Hepatocyte (in vitro differentiated cells): ENCODE measurements around the gene SH3BP4. TPM values are rescaled to one million over a fixed set of nuclear protein-coding genes. Genes with fewer than 3 reads are reported as not detected.

ENCODE experiments used
- DNase-seq: peaks from one replicate; pipeline ENCODE4 v3.0.0-alpha.2; 2016; ENCODE audit warnings: low spot score
- H2AFZ ChIP-seq: fragments of 200-600 bp; sonication (generic); 2 replicates; pipeline ENCODE4 v1.6.0; 2016; ENCODE audit warnings: antibody characterized with exemption, mild to moderate bottlenecking
- H3K27ac ChIP-seq: fragments of 200-600 bp; sonication (generic); 2 replicates; pipeline ENCODE4 v1.5.1; 2016; ENCODE audit warnings: mild to moderate bottlenecking
- H3K27me3 ChIP-seq: fragments of 200-600 bp; sonication (generic); 2 replicates; pipeline ENCODE4 v1.6.1; 2016
- H3K36me3 ChIP-seq: fragments of 200-600 bp; sonication (generic); replicated peaks from 2 replicates; pipeline ENCODE4 v1.5.1; 2016; ENCODE audit warnings: low read depth; ENCODE audit not compliant: insufficient read depth
- H3K4me1 ChIP-seq: fragments of 200-600 bp; sonication (generic); 2 replicates; pipeline ENCODE4 v1.5.1; 2016; ENCODE audit warnings: mild to moderate bottlenecking, moderate library complexity; ENCODE audit not compliant: insufficient read depth
- H3K4me2 ChIP-seq: fragments of 200-600 bp; sonication (generic); 2 replicates; pipeline ENCODE4 v1.6.0; 2016
- H3K4me3 ChIP-seq: fragments of 200-600 bp; sonication (generic); 2 replicates; pipeline ENCODE4 v1.5.1; 2016; ENCODE audit warnings: mild to moderate bottlenecking
- H3K79me2 ChIP-seq: fragments of 200-600 bp; sonication (generic); 2 replicates; pipeline ENCODE4 v1.6.0; 2017; ENCODE audit warnings: mild to moderate bottlenecking
- H3K9me2 ChIP-seq: fragments of 200-600 bp; sonication (generic); replicated peaks from 2 replicates; pipeline ENCODE4 v1.6.0; 2017; ENCODE audit warnings: mild to moderate bottlenecking; ENCODE audit not compliant: insufficient read depth
- H3K9me3 ChIP-seq: fragments of 200-600 bp; sonication (generic); 2 replicates; pipeline ENCODE4 v1.5.1; 2016; ENCODE audit warnings: low read depth, mild to moderate bottlenecking
- H4K20me1 ChIP-seq: fragments of 200-600 bp; sonication (generic); 2 replicates; pipeline ENCODE4 v1.6.0; 2016; ENCODE audit warnings: mild to moderate bottlenecking; ENCODE audit not compliant: insufficient read depth, poor library complexity, severe bottlenecking
- EZH2 ChIP-seq: fragments of 200-600 bp; sonication (generic); IDR thresholded peaks from 2 replicates; pipeline ENCODE4 v1.6.1; 2016; ENCODE audit warnings: antibody characterized with exemption, mild to moderate bottlenecking, borderline replicate concordance
- EZH2phosphoT487 ChIP-seq: fragments of 200-600 bp; sonication (generic); IDR thresholded peaks from one replicate; pipeline ENCODE4 v1.6.1; 2018; ENCODE audit warnings: antibody characterized with exemption, mild to moderate bottlenecking, low read depth, moderate library complexity; ENCODE audit not compliant: unreplicated experiment, severe bottlenecking
- WGBS: methylation state at CpG from one replicate; pipeline ENCODE4 v1.1.6; 2016; ENCODE audit warnings: low lambda C conversion rate; ENCODE audit errors: missing lambda C conversion rate; 5-methylcytosine and 5-hydroxymethylcytosine counted together
- polyA plus RNA-seq: library from polyadenylated mRNA; unstranded; fragments of >200 nt; fragmentation: Nextera tagmentation; extraction: Ambion mirVana; gene quantifications from 2 replicates; pipeline ENCODE4 v1.2.1, GENCODE V29; 2016
- total RNA-seq: library from RNA; depleted of rRNA; stranded (reverse); fragments of >200 nt; gene quantifications from 2 replicates; pipeline ENCODE4 v1.2.3, GENCODE V29; 2014
- TF ChIP-seq, protein P1 (sequence below): fragments of 200-600 bp; sonication (generic); IDR thresholded peaks from 2 replicates; pipeline ENCODE4 v1.5.1; 2016; ENCODE audit warnings: antibody characterized with exemption, mild to moderate bottlenecking; ENCODE audit not compliant: poor library complexity

Gene SH3BP4
- total and polyA plus RNA-seq, 2 experiments from 2014 or later = 23.3 to 32.0 TPM

DNA sequence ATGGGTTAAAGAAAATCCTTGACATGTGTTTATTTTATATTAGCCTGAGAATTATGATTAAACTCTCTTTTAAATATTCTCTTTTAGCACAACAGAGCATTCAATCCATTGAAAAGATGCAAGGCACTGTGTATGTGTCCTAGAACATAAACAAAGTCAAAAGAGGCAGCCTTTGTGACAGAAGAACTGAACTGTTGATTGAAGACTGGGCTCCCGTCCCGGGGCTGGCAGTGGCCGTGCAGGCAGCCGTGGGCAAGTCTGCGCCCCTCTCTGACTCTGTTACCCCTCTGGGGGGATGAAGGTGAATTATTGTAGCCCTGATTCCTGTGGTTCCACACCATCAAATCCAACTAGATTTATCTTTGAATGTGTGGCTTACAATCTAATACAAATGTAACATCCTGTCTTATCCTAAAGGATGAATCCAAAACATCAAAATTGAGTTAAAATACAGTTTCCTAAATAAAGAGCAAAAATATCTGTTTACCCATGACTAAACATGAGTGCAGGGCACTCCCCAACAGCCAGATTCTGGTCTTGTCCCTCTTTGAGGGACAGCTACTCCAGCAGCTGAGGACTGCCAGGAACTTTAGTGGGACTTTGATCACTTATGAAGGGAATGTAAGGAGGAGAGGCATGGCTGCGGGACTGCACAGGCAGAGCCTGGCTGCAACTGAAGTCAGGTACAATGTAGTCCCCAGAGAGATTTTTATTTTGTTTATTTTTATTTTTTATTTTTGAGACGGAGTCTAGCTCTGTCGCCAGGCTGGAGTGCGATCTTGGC, 37.3 kb upstream of the SH3BP4 start:
- Histone ChIP-seq H3K4me1 (peaks cover 20% of the 10 kb centered on the region), H3K27me3 (no peaks in the 10 kb centered on the region), H3K4me3 (no peak overlapping the region), H4K20me1 (no peaks in the 10 kb centered on the region), H3K79me2 (no peaks in the 10 kb centered on the region), H3K27ac (no peak overlapping the region), H3K9me2 (no peaks in the 10 kb centered on the region), H3K4me2 (no peak overlapping the region), H3K36me3 (no peaks in the 10 kb centered on the region), H3K9me3 (no peaks in the 10 kb centered on the region), H2AFZ (no peak overlapping the region)
- WGBS = 89% methylated on average over 9 of the region's 9 CpGs
- TF ChIP-seq, protein P1, sequence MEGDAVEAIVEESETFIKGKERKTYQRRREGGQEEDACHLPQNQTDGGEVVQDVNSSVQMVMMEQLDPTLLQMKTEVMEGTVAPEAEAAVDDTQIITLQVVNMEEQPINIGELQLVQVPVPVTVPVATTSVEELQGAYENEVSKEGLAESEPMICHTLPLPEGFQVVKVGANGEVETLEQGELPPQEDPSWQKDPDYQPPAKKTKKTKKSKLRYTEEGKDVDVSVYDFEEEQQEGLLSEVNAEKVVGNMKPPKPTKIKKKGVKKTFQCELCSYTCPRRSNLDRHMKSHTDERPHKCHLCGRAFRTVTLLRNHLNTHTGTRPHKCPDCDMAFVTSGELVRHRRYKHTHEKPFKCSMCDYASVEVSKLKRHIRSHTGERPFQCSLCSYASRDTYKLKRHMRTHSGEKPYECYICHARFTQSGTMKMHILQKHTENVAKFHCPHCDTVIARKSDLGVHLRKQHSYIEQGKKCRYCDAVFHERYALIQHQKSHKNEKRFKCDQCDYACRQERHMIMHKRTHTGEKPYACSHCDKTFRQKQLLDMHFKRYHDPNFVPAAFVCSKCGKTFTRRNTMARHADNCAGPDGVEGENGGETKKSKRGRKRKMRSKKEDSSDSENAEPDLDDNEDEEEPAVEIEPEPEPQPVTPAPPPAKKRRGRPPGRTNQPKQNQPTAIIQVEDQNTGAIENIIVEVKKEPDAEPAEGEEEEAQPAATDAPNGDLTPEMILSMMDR = no peak
- TF ChIP-seq EZH2 = no peak
- no peak for TF ChIP-seq EZH2phosphoT487
- no peak for DNase-seq

DNA sequence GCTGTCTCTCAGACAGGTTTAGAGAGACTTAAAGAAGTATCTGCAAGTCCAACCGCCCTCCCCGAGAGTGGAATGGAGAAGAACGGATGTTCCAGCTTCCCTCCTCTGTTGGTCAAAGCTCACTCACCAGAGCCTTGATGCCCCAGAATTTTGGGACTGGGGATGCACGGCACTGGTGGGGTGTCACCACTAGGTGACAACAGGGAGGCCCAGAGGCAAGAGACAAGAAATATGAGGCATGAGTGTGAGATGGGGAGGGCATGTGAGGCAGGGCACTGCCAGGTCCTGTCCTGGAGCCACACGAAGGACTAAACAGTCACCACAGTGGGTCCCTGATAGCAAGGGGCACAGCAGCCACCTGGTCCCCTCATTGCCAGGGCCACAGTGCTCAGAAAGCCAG, 35.1 kb upstream of the SH3BP4 start:
- 88% methylated on average over 5 of the region's 5 CpGs for WGBS
- Histone ChIP-seq H3K79me2 (no peaks in the 10 kb centered on the region), H3K27ac (peak overlapping the region; percentile 77), H4K20me1 (no peaks in the 10 kb centered on the region), H3K9me2 (no peaks in the 10 kb centered on the region), H3K9me3 (no peaks in the 10 kb centered on the region), H3K4me2 (peak overlapping the region; percentile 7), H3K27me3 (no peaks in the 10 kb centered on the region), H3K4me3 (no peak overlapping the region), H2AFZ (no peak overlapping the region), H3K4me1 (peaks cover 20% of the 10 kb centered on the region), H3K36me3 (no peaks in the 10 kb centered on the region)
- DNase-seq = no peak
- TF ChIP-seq EZH2 (no peak), EZH2phosphoT487 (no peak)
- TF ChIP-seq, protein P1 = no peak

DNA sequence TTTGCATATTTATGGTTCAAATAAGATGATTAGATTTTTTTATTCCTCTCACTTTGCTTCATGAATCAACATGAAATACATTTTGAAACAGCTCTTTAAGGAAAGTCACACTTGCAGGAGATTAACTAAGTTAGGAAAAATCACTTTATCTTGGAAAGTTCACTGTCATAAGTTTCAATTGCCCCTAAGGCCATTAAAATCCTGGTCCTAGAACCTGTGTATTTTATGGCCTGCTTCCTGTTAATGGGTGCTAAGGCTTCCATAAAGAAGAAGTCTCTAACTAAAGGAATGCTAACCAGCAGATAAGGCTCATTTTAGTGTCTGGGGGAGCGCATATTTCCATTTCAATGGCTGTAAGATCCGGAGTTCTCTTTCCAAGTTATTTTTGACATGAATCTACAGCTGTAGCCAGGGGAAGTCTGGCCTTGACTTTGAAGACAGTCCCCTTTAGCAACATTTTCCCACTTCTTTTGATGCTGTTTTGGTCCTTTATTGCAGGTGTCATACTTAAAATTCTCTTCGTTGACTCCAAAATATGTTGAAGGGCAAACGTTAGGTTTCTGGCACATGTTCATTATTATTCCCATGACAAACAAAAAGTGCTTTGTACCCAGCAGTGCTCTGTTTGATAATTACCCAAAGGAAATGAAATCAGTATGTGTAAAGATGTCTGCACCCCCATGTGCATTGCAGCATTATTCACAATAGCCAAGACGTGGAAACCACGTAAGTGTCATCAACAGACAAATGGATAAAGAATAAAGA, 34.4 kb upstream of the SH3BP4 start:
- H3K27me3 ChIP-seq = no peaks in the 10 kb centered on the region
- H3K79me2 ChIP-seq = no peaks in the 10 kb centered on the region
- WGBS = 36% methylated on average over 6 of the region's 6 CpGs

More for the DNA sequence above, 34.4 kb upstream of the SH3BP4 start:
- Histone ChIP-seq H3K9me3 (no peaks in the 10 kb centered on the region), H3K4me2 (peak overlapping the region; percentile 7), H3K9me2 (no peaks in the 10 kb centered on the region), H2AFZ (no peak overlapping the region), H3K4me1 (peaks cover 20% of the 10 kb centered on the region), H3K27ac (peak overlapping the region; percentile 77), H3K4me3 (no peak overlapping the region), H3K36me3 (no peaks in the 10 kb centered on the region), H4K20me1 (no peaks in the 10 kb centered on the region)
- DNase-seq = peak; percentile 18
- TF ChIP-seq EZH2phosphoT487 (no peak), EZH2 (no peak)
- TF ChIP-seq, protein P1 = no peak
